A549 (cell line): Measurements from ENCODE around the gene LPAR1.
A peak's percentile ranks its signal among the peaks of the same experiment; 100 is the strongest.

Experiments used
- CHD4 ChIP-seq: fragments of 200-600 bp; sonication (generic); IDR thresholded peaks from 2 replicates; pipeline ENCODE4 v1.6.1; 2016; ENCODE audit warnings: antibody characterized with exemption, mild to moderate bottlenecking, borderline replicate concordance
- FOSL2 ChIP-seq, 2 experiments: fragments of 450-650 bp in 1 of 2; fragments of >200 bp in 1 of 2; sonication (Bioruptor Twin) in 1 of 2; formaldehyde crosslinking; IDR thresholded peaks; 2 replicates each; pipeline versions ENCODE4 v1.5.0 to v1.6.1; 2016 to 2020; ENCODE audit warnings: mild to moderate bottlenecking in 1 of 2, moderate library complexity in 1 of 2
- JUNB ChIP-seq: fragments of >200 bp; sonication (Bioruptor Twin); formaldehyde crosslinking; IDR thresholded peaks from 2 replicates; pipeline ENCODE4 v1.6.1; 2016
- MAZ ChIP-seq: fragments of 150-350 bp; IDR thresholded peaks from 2 replicates; pipeline ENCODE4 v1.6.1; 2014; ENCODE audit warnings: antibody characterized with exemption, low read depth, low read length, borderline replicate concordance
- NFE2L2 ChIP-seq: fragments of 150-350 bp; conservative IDR thresholded peaks from 2 replicates; pipeline ENCODE4 v1.6.1; 2014; ENCODE audit warnings: low read length
- POLR2A ChIP-seq: IDR thresholded peaks from 2 replicates; pipeline ENCODE4 v1.6.1; 2012; ENCODE audit warnings: mild to moderate bottlenecking, low read length
- POLR2AphosphoS2 ChIP-seq: conservative IDR thresholded peaks from 2 replicates; pipeline ENCODE4 v1.6.1; 2012; ENCODE audit warnings: low read length, improper control_type of control experiment, inconsistent platforms
- RCOR1 ChIP-seq: fragments of 150-350 bp; IDR thresholded peaks from 2 replicates; pipeline ENCODE4 v1.6.1; 2014; ENCODE audit warnings: antibody characterized with exemption, low read length, low read depth
- RFX5 ChIP-seq: fragments of 450-650 bp; IDR thresholded peaks from 2 replicates; pipeline ENCODE4 v1.7.1; 2014; ENCODE audit warnings: antibody characterized with exemption, mild to moderate bottlenecking, moderate library complexity
- RNF2 ChIP-seq: fragments of 200-600 bp; sonication (generic); IDR thresholded peaks from 2 replicates; pipeline ENCODE4 v1.6.1; 2016; ENCODE audit warnings: low read depth, mild to moderate bottlenecking, antibody characterized with exemption, moderate library complexity, borderline replicate concordance
- TF ChIP-seq, protein P1 (sequence below): fragments of >200 bp; sonication (Bioruptor Twin); formaldehyde crosslinking; IDR thresholded peaks from 3 replicates; pipeline ENCODE4 v1.5.1; 2016
- TF ChIP-seq, protein P2 (sequence below): IDR thresholded peaks from 2 replicates; pipeline ENCODE4 v1.6.1; 2012

DNA sequence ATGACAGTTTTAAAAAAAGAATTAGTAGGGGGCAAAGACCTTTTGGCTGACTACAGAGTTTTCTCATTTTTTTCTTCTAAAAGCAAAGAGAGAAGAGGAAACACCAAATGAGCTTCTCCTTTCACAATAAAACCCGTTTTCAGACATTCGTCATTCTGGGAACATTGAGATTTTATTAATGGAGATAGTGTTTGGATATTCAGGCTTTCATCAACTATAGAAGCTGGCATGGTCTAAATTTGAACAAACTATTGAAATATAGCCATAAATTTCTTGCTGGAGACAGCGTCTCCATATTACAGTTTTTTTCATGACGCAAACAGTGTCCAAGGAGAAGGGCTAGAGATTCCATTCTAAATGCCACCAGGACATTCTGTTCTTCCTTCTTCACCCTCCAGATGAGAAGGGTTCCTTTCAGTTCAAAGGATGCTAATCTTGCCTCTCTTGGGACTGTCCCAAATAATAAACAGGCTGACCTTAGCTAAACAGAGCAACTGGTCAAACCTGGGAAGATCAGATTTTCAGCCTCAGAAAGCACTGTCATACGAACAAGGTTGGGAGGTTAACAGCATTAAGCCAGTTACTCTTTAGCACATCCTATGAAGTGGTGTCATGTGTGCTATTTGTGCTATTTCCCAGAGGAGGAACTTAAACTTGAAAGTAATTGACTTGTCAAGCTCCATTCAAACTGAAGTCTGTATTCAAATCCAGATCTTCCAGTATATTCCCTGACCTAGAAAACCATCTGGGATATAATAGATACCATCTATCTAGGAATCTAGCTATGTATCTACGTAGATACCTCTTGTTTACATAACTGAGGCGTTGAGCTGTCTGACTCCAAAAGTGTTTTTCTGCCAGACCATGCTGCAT lies 125.6 kb downstream of the LPAR1 start:
- TF ChIP-seq, protein P1, sequence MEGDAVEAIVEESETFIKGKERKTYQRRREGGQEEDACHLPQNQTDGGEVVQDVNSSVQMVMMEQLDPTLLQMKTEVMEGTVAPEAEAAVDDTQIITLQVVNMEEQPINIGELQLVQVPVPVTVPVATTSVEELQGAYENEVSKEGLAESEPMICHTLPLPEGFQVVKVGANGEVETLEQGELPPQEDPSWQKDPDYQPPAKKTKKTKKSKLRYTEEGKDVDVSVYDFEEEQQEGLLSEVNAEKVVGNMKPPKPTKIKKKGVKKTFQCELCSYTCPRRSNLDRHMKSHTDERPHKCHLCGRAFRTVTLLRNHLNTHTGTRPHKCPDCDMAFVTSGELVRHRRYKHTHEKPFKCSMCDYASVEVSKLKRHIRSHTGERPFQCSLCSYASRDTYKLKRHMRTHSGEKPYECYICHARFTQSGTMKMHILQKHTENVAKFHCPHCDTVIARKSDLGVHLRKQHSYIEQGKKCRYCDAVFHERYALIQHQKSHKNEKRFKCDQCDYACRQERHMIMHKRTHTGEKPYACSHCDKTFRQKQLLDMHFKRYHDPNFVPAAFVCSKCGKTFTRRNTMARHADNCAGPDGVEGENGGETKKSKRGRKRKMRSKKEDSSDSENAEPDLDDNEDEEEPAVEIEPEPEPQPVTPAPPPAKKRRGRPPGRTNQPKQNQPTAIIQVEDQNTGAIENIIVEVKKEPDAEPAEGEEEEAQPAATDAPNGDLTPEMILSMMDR, result no peak
- TF ChIP-seq POLR2A (no peak), RNF2 (no peak), CHD4 (no peak), NFE2L2 (no peak), FOSL2 (IDR thresholded peaks at IDR 0.05) (no peak), FOSL2 (CRISPR knock-in tag; IDR thresholded peaks at IDR 0.05) (no peak), RCOR1 (no peak), RFX5 (peak; percentile 36; the same call in 1 of the 2 replicates), POLR2AphosphoS2 (no peak), JUNB (no peak), MAZ (no peak)
- TF ChIP-seq, protein P2, sequence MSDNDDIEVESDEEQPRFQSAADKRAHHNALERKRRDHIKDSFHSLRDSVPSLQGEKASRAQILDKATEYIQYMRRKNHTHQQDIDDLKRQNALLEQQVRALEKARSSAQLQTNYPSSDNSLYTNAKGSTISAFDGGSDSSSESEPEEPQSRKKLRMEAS, result no peak
